Stimulated activated CD4-positive, alpha-beta T cell treated with anti-CD3 and anti-CD28 coated beads, Interleukin-15, amount 100 ng/mL, for 48 hours (primary cell): ENCODE data around the gene MRPL12.
A peak's percentile ranks its signal among the peaks of the same experiment; 100 is the strongest.
"Not testable (repeated sequence)": the region's sequence is repeated elsewhere in the genome, so short reads cannot be mapped to it uniquely, and the experiment has no call there.

Source experiments
- DNase-seq, 2 donors: peaks; one replicate each; pipeline ENCODE4 v3.0.0-alpha.2; 2020; ENCODE audit warnings: low read depth in 2 of 2

Gene MRPL12

DNA sequence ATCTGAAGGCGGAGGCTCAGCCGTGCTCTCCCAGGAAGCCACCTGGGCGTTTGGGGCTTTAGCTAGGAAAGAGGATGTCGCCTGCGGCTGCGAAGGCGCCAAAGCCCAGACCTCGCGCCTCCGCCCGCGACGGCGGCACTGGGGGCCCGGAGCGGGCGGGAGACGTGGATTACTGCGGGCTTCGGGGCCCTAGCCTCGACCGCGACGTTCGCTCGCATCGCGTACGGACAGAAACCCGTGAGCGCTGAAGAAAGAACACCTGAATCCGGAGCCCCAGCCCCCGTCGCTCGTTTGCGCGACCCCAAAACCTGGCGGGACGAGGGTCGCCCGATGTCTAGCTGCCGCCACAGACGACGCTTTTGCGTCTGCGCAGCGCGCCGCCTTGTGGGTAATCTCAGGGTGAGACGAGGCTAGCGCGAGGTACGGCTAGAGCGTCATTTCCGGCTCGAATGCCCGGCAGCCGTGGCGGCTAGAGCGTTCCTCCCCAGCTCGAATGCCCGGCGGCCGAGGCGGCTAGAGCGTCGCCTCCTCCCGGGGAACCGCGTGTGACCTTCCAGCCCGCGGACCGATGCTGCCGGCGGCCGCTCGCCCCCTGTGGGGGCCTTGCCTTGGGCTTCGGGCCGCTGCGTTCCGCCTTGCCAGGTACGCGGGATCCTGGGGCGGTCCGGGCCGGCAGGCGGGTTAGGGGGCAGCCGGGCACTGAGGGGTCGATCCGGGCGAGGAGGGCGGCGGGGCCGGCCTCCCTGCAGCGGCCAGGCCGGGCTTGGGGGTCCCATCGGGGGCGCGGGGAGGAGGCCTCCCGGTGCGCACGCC is at the start of gene MRPL12:
TSS of gene MRPL12 (plus strand) at position 434 of the 813 bp plus-strand sequence. CDS start at position 569, 135 bp downstream.
- DNase-seq = peak; percentile 81 to 85

DNA sequence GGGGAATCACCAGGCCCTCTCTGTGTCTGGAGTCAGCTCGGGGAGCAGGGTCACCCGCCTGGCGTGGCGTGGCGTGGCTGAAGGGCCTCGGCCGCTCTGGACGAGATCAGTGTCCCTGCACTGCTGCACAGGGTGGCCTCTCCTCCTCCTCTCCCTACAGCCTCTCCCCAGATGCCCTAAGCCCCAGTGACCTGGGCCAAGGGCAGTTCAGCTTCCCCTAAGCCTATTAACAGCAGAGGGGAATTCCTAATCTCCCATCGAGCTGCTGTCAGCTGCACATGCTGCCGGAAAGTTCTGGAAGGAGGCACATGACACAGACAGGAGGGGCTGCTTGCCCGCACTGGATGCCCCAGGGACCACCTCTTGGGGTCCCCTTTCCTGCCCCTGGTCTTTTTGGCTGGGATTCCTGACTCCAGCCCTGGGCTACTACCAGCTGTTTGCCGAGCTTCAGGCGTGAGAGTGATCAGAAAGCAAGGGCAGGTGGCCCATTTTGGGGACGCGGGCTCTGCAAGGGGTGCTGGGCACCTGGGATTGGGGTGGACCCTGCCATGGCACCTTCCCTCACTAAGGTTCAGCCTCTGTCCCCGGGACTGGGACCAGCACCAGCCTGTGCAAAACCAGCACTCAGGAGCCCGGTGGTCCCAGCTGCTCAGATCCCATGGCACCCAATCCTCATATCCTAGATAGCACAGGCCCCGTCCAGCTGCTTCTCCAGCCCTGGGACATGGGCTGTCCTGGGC is 47.6 kb upstream of the MRPL12 start:
- no peak for DNase-seq

DNA sequence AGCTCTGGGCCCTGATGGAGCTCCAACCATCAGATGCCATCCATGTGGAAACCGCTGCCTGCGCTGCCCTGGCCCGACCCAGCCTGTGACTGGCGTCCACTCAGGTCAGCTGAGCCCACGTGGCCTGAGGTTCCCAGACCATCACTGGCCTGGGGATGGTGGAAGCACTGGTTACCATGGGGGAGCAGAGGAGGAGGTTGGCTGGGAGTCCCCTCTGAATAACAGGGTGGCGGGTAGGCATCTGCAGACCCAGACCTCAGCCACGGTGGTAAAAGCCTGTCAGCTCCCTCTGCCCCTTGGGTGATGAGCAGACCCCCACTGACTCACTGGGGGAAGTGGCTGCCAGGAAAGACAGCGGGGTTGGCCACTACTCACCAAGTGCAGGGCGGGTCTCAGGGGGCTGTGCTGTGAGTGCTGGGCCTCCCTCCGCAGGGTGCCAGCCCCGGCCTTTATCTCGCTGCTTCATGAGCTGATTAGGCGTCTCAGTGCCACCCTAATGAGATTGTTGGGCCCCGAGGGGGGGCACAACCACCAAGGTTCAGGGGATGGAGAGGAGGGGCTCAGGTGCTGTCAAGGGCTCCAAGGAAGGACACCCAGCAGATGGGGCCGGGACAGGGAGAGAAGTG is 46.9 kb upstream of the MRPL12 start, which contains the start of gene PDE6G:
TSS of gene PDE6G (minus strand) at position 425 of the 626 bp plus-strand sequence. CDS start 3,237 bp downstream, outside the sequence.
- DNase-seq = no peak

GRCh38 chr17:81656835-81657234 is 46.3 kb upstream of the MRPL12 start:
- DNase-seq = no peak

- DNase-seq = no peak
These were observed 44.1 kb upstream of the MRPL12 start for GRCh38 chr17:81659038-81659437.

DNA sequence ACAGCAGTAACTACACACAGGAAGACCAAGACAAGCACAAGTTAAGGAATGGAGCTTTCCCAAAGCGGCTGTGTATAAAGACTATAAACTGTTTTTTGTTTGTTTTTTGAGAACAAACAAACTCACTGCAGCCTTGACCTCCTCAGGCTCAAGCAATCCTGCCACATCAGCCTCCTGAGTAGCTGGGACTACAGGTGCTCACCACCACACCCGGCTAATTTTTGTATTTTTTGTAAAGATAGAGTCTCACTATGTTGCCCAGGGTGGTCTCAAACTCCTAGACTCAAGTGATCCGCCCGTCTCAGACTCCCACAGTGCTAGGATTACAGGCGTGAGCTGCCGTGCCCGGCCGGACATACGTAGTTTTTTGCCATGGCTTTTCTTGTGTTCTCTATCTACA is 42.7 kb upstream of the MRPL12 start:
- no peak for DNase-seq

DNA sequence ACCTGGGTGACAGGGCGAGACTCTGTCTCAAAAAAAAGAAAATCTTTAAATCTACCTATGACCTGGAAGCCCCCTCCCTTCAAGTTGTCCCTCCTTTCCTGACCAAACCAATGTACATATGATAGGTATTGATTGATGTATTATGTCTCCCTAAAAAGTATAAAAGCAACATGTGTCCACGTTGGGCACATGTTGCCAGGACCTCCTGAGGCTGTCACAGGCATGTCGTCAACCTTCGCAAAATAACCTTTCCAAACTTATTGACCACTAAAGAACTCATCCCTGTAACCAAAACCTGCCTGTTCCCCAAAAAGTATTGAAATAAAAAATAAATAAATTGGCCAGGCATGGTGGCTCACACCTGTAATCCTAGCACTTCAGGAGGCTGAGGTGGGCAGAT is 41.2 kb upstream of the MRPL12 start:
- no peak for DNase-seq

DNA sequence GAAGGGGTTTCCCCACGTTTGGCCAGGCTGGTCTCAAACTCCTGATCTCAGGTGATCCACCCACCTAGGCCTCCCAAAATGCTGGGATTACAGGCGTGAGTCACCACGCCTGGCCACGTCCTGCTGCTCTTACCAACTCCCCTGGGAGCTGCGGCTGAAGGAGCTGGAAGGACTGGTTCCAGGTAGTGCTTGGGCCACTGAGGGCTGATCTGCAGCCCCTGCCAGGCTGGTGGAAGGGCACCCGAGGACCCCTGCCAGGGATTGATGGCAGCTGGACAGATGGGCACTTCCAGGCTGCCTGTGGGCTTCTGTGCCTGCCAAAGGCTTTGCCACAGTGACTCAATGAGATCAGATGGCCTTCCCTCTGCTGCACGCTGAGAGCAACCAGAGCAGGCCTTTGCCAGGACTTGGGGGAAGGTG is 39.1 kb upstream of the MRPL12 start:
- DNase-seq = no peak

DNA sequence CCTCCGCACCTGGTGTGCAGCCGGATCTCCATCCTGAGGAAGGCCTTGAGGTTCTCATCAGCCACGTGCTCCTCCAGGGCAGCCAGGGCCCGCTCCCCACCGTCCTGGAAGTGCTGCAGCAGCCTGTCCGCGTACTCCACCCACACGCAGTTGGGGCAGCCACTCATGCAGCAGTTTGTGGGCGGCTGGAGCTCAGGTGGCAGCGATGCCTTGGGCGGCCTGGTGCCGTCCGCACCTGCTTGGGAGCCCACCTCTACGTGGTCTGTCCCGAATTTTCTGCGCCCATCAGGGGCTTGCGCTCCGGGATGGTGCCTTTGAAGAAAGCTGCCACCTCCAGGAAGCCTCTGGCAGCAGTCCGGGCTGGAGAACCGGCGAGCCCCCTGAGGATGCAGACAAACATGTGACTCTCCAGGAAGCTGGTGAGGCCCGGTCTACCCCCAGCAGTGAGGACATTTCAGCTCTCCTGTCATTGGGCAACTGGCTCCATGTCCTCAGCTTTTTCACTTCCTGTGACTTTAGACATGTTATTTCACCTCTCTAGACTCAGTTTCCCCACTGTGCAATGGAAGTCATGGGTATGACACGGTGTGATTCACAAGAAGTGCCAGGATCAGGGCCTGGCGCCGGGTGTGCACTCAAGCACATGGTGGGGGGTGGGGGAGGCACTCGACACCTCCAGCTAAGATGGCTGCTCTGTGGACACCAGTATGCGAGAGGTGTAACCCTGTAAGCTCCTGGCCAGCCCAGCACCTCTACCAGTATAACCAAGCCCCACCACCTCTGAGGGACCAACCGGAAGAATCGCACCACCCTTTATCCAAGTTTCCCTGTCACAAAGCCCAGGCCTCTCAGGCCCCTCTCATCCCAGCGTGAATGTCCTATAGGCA is 37.7 kb upstream of the MRPL12 start:
- DNase-seq = peak; percentile 55 to 56

DNA sequence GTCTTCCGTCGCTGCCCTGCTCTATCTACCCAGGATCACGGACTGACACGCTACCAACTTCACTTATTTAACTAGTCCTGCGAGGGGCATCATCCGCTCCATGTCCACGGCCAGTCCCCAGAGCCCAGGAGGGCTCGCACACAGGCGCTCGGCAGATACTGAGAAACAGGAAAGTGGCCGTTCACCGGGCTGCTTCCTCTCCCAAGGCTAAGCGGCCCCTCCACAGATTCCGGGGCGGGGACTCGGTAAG is 37.1 kb upstream of the MRPL12 start:
- DNase-seq = no peak

DNA sequence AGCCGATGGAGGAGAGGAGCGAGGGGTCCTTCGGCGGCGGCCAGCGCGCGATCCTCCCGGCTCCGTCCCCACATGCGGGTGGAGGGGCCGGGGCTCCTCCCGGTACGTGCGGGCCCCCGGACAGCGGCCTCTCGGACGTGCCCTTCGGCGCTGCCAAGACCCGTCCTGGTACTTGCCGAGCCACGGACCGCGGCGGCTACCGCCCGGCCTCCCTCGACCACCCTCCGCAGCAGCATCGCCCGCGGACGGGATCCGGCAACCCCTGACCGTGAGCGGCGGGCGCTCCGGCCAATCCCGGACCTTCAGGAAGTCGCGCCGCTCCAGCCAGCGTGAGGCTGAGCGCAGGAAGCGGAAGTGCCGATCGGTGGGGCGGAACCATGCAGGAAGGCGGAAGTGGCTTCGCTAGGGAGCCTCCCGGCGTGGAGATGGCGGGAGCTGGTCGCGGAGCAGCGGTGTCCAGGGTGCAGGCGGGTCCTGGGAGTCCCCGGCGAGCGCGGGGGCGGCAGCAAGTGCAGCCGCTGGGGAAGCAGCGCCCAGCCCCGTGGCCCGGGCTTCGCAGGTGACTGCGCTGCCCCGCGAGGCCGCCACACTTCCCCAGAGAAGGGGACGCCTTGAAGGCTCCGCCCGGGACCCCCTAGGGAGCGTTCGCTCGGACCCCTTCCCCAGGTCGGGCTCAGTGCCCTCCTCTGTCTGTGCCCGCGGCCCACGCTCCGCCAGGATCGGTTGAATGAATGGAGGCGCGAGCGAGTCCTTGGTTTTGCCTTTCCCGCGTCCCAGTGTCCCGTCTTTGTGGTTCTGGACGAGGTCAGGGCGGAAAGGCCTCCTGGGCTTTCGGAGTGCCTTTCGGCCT is 36.6 kb upstream of the MRPL12 start, which contains the start of the genes CCDC137 and OXLD1:
TSS of gene CCDC137 (plus strand) at position 396 of the 850 bp plus-strand sequence. CDS start at position 426, 30 bp downstream.
TSS of gene OXLD1 (minus strand) at position 264 of the 850 bp plus-strand sequence. CDS start at position 236, 28 bp downstream.
- DNase-seq = peak; percentile 89 to 94

GRCh38 chr17:81667754-81668153 is 35.4 kb upstream of the MRPL12 start:
- no peak for DNase-seq

GRCh38 chr17:81672504-81672903 is 30.7 kb upstream of the MRPL12 start:
- DNase-seq = no peak

DNA sequence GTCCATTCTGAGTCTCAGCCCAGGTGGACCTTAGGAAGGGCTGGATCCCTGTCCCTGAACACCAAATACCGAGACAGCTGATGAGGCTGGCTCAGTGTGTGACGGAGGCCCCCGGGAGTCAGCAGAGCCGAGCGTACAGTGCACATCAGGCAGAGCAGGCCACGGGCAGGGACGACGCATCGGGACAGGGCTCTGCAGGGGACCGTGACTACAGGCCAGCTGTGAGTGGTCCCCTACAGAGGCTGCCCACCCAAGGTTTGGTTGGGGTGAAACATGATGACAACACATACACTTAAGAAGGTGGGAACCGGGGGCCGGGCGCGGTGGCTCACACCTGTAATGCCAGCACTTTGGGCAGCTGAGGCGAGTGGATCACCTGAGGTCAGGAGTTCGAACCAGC is 30.2 kb upstream of the MRPL12 start:
- DNase-seq = no peak

- DNase-seq = no peak
These were observed 29.5 kb upstream of the MRPL12 start for GRCh38 chr17:81673561-81674258.

- not testable (repeated sequence) for DNase-seq
These were observed 27.5 kb upstream of the MRPL12 start for GRCh38 chr17:81675515-81676221.

- no peak for DNase-seq
These were observed 26.3 kb upstream of the MRPL12 start for GRCh38 chr17:81676906-81677305.

- DNase-seq = no peak
These were observed 23.0 kb upstream of the MRPL12 start for GRCh38 chr17:81680150-81680549.

GRCh38 chr17:81681672-81682071 is 21.5 kb upstream of the MRPL12 start:
- DNase-seq = no peak
